HEK293 (cell line): ENCODE data around the gene CPNE5.

ENCODE experiments used
- CTCF ChIA-PET: fragments of 350-600 bp; formaldehyde crosslinking; extraction: SDS; loops from one replicate; lab custom pipeline; 2021; ENCODE audit warnings: antibody characterized with exemption; lab: Yijun Ruan, JAX
- POLR2A ChIA-PET: fragments of 300-600 bp; formaldehyde crosslinking; extraction: SDS; loops from one replicate; lab custom pipeline; 2020; ENCODE audit warnings: antibody characterized with exemption, inconsistent platforms; lab: Yijun Ruan, JAX
- H3K27ac ChIP-seq: fragments of 200-500 bp; sonication (Bioruptor generic); 2 replicates; pipeline ENCODE4 v1.5.1; 2014; ENCODE audit warnings: low read depth, low read length, control low read depth, inconsistent platforms; ENCODE audit errors: extremely low read depth
- H3K36me3 ChIP-seq, 2 experiments: fragments of 200-500 bp in 1 of 2; sonication (Bioruptor generic) in 1 of 2; 1 replicate in 1 of 2; 2 replicates in 1 of 2; pipeline ENCODE4 v1.5.1; 2014 to 2017; ENCODE audit warnings: inconsistent platforms in 2 of 2, low read length in 2 of 2; ENCODE audit not compliant: control insufficient read depth in 2 of 2, insufficient read depth in 1 of 2
- H3K4me1 ChIP-seq: fragments of 200-500 bp; sonication (Bioruptor generic); 2 replicates; pipeline ENCODE4 v1.5.1; 2014; ENCODE audit warnings: mild to moderate bottlenecking, low read length, inconsistent platforms; ENCODE audit not compliant: control insufficient read depth, insufficient read depth
- H3K4me3 ChIP-seq: 2 replicates; pipeline ENCODE4 v1.5.1; 2011; ENCODE audit warnings: low read depth, mild to moderate bottlenecking, control low read depth, low read length, moderate library complexity
- H3K9me3 ChIP-seq: fragments of 200-500 bp; sonication (Bioruptor generic); 2 replicates; pipeline ENCODE4 v1.5.1; 2014; ENCODE audit warnings: low read depth, low read length, inconsistent platforms; ENCODE audit not compliant: control insufficient read depth, insufficient read depth
- GLI2 ChIP-seq: fragments of 450-650 bp; formaldehyde crosslinking; IDR thresholded peaks from 2 replicates; pipeline ENCODE4; 2017; ENCODE audit warnings: missing biosample characterization, missing genetic modification characterization, low read depth, borderline replicate concordance
- IKZF3 ChIP-seq: fragments of 450-650 bp; IDR thresholded peaks from 2 replicates; pipeline ENCODE4 v1.5.0; 2018; ENCODE audit warnings: missing biosample characterization, mild to moderate bottlenecking, missing genetic modification characterization, moderate library complexity
- SCRT2 ChIP-seq: fragments of 450-650 bp; formaldehyde crosslinking; IDR thresholded peaks from 2 replicates; pipeline ENCODE4 v1.5.1; 2016; ENCODE audit warnings: missing biosample characterization, missing genetic modification characterization
- ZBTB10 ChIP-seq: fragments of 450-650 bp; formaldehyde crosslinking; IDR thresholded peaks from 2 replicates; pipeline ENCODE4 v1.5.1; 2016; ENCODE audit warnings: missing biosample characterization, missing genetic modification characterization
- ZBTB11 ChIP-seq: fragments of 450-650 bp; formaldehyde crosslinking; conservative IDR thresholded peaks from 2 replicates; pipeline ENCODE4 v1.5.1; 2016; ENCODE audit warnings: low read depth, missing biosample characterization, missing genetic modification characterization
- ZBTB20 ChIP-seq: fragments of 450-650 bp; formaldehyde crosslinking; IDR thresholded peaks from 2 replicates; pipeline ENCODE4 v1.5.1; 2016; ENCODE audit warnings: missing biosample characterization, missing genetic modification characterization
- ZFP37 ChIP-seq: fragments of 450-650 bp; formaldehyde crosslinking; IDR thresholded peaks from 2 replicates; pipeline ENCODE4 v1.5.1; 2016; ENCODE audit warnings: missing biosample characterization, missing genetic modification characterization
- ZNF2 ChIP-seq: fragments of 450-650 bp; formaldehyde crosslinking; IDR thresholded peaks from 2 replicates; pipeline ENCODE4 v1.5.1; 2016; ENCODE audit warnings: missing biosample characterization, missing genetic modification characterization
- ZNF239 ChIP-seq: fragments of 450-650 bp; formaldehyde crosslinking; IDR thresholded peaks from 2 replicates; pipeline ENCODE4 v1.5.1; 2016; ENCODE audit warnings: missing biosample characterization, missing genetic modification characterization
- ZNF354C ChIP-seq: fragments of 450-650 bp; formaldehyde crosslinking; IDR thresholded peaks from 2 replicates; pipeline ENCODE4 v1.5.1; 2016; ENCODE audit warnings: missing biosample characterization, missing genetic modification characterization, low read depth, borderline replicate concordance
- ZNF433 ChIP-seq: fragments of 450-650 bp; formaldehyde crosslinking; IDR thresholded peaks from 2 replicates; pipeline ENCODE4 v1.5.1; 2016; ENCODE audit warnings: missing biosample characterization, missing genetic modification characterization, low read depth
- ZNF518A ChIP-seq: fragments of 450-650 bp; formaldehyde crosslinking; conservative IDR thresholded peaks from 2 replicates; pipeline ENCODE4 v1.5.1; 2016; ENCODE audit warnings: low read depth, missing biosample characterization, missing genetic modification characterization
- ZNF555 ChIP-seq: fragments of 450-650 bp; formaldehyde crosslinking; conservative IDR thresholded peaks from 2 replicates; pipeline ENCODE4 v1.5.1; 2017; ENCODE audit warnings: missing biosample characterization, mild to moderate bottlenecking, missing genetic modification characterization, inconsistent platforms
- ZNF623 ChIP-seq: fragments of 450-650 bp; formaldehyde crosslinking; IDR thresholded peaks from 2 replicates; pipeline ENCODE4 v1.5.1; 2016; ENCODE audit warnings: missing biosample characterization, missing genetic modification characterization

The CPNE5 gene

GRCh38 chr6:36743032-36743431, 96.2 kb downstream of the CPNE5 start (continued):
- no peak for TF ChIP-seq ZNF354C (tag by site-specific recombination)
- TF ChIP-seq ZNF2 = no peak
- no peak for TF ChIP-seq GLI2 (tag by site-specific recombination)
- TF ChIP-seq ZFP37 = no peak
- TF ChIP-seq IKZF3 (tag by site-specific recombination) = no peak
- TF ChIP-seq ZNF239 (tag by site-specific recombination) = no peak

GRCh38 chr6:36742146-36742545, 97.1 kb downstream of the CPNE5 start:
- POLR2A ChIA-PET = no interaction called here

GRCh38 chr6:36740818-36741179, 98.4 kb downstream of the CPNE5 start:
- Histone ChIP-seq H3K27ac (no peak overlapping the region), H3K9me3 (no peaks in the 10 kb centered on the region), H3K36me3 (no peaks in the 10 kb centered on the region), H3K4me1 (no peaks in the 10 kb centered on the region), H3K4me3 (no peak overlapping the region)
- ChIA-PET CTCF (interaction anchor here (0.5 kb wide), 1 partner anchor 628 kb away, joined by 3 read pairs; no protein-coding TSS in a partner anchor), POLR2A (no interaction called here)
- TF ChIP-seq ZBTB20 (no peak), SCRT2 (no peak), ZNF433 (tag by site-specific recombination) (no peak), ZBTB10 (tag by site-specific recombination) (no peak)

More at GRCh38 chr6:36742146-36742545, 97.1 kb downstream of the CPNE5 start:
- no peaks in the 10 kb centered on the region for H3K9me3 ChIP-seq
- no peaks in the 10 kb centered on the region for H3K4me1 ChIP-seq
- TF ChIP-seq ZNF623 (tag by site-specific recombination) (no peak), ZBTB11 (tag by site-specific recombination) (no peak), ZNF555 (tag by site-specific recombination) (no peak)
- CTCF ChIA-PET = no interaction called here
- H3K27ac ChIP-seq = no peak overlapping the region
- H3K36me3 ChIP-seq = no peaks in the 10 kb centered on the region
- H3K4me3 ChIP-seq = no peak overlapping the region

- H3K4me1 ChIP-seq = no peaks in the 10 kb centered on the region
- no peak for TF ChIP-seq IKZF3 (tag by site-specific recombination)
- TF ChIP-seq ZNF518A (tag by site-specific recombination) = no peak
- TF ChIP-seq ZNF623 (tag by site-specific recombination) = peak; percentile 98
- no peaks in the 10 kb centered on the region for H3K9me3 ChIP-seq
- H3K27ac ChIP-seq = no peak overlapping the region
- CTCF ChIA-PET = no interaction called here
- H3K4me3 ChIP-seq = no peak overlapping the region
- H3K36me3 ChIP-seq = no peaks in the 10 kb centered on the region
- POLR2A ChIA-PET = no interaction called here
Observed at GRCh38 chr6:36739947-36740817, 99.1 kb downstream of the CPNE5 start.
